ENCODE measurements around the gene DTX4.

DNA sequence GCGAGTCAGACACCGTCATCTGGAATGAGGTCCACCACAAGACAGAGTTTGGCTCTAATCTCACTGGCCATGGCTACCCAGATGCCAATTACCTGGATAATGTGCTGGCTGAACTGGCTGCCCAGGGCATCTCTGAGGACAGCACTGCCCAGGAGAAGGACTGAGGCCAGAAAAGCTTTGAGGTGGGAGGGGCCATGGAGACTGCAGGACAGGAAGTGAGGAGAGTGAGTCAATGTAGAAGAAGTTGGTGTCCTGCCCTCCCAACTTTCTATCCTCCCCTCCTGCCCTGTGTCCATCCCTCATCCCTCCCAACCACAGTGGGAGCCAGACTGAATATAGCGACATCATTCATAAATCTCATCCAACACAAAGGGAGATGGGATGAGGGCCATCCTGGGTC is 32.8 kb downstream of the DTX4 start:
- TF ChIP-seq EZH2 (IDR thresholded peaks at IDR 0.05) (no peak), POLR2AphosphoS5 (IDR thresholded peaks at IDR 0.05; ENCODE audit: borderline replicate concordance, low read depth, low read length) (no peak)
